Myocyte (in vitro differentiated cells): Measurements from ENCODE around the gene GBE1. TPM values are rescaled to one million over a fixed set of nuclear protein-coding genes. Genes with fewer than 3 reads are reported as not detected.

ENCODE experiments used
- DNase-seq: peaks from one replicate; pipeline ENCODE4 v3.0.0-alpha.2; 2012; ENCODE audit warnings: low read depth
- total RNA-seq: library from RNA; depleted of rRNA; stranded (reverse); fragments of >200 nt; gene quantifications from 2 replicates; pipeline ENCODE4 v1.2.3, GENCODE V29; 2014

The GBE1 gene
- total RNA-seq, 1 donor from 2014 or later = 96.4 TPM

DNA sequence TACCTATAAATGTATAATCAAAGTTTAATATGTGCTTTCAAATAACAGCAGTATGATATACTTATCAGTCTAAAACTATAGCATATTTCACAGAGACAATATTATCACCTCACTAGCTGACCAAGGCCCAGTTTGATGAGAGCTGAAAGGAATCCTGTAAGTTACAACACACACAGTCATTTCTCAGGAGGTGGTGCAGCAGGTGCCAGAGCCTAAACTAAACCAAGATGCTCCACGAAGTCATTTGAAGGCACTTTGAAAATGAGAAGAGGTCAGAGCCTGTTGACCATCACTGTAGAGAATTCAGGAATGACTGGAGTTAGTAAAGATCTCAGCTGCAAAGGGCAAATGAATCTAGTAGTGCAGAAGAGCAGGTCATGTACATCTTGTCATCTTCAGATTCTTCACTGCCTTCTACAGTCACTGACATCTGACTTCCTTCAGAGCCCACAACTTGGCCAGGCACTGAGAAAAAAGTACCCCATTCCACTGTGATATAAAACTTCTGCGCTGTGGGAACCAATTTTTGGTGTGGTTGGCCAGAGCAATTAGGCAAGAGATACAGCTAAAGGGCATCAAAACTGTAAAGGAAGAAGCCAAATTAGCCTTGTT is 7.9 kb downstream of the GBE1 start:
- no peak for DNase-seq

DNA sequence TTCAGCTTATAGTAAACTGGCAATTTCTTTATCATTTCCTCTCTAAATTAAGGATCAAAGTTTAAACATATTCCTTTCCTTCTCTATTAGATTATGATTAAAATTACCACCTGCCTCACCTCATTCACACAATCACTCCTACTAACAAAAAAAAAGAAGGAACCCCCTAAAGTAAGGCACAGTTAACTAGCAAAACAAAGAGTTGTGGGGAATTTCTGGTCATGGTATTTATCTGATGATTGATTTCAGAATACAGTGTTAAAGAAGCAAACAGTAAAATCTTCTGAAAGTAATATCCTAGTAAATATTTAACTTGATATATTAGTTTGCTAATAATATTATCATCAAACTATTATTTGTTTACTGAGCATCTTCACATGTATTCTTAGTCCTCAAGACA is 8.8 kb downstream of the GBE1 start:
- DNase-seq = no peak

DNA sequence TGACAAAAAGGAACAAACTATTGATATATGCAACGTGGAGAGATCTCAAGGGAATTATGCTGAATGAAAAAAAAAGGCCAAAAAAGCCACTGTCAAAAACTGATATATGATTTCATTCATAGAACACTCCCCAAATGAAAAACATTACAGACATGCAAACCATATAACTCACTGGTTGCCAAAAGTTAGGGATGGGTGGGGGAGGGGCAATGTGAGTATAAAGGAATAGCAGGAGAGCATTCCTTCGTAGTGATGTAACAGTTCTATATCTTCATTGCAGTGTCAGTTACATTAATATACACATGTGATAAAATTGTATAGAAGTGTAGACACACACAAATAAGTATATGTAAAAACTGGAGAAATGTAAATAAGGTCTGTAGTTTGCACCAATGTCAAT is 12.2 kb downstream of the GBE1 start:
- no peak for DNase-seq

DNA sequence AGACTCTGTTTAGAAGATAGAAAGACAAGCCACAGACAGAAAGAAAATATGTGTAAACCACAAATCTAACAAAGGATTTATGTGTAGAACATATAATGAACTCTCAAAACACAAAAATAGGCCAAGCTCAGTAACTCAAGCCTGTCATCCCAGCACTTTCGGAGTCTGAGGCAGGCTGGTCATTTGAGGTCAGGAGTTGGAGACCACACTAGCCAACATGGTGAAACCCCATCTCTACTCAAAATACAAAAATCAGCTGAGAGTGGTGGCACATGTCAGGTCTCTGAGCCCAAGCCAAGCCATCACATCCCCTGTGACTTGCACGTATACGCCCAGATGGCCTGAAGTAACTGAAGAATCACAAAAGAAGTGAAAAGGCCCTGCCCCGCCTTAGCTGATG is 14.2 kb downstream of the GBE1 start:
- DNase-seq = peak; percentile 96

DNA sequence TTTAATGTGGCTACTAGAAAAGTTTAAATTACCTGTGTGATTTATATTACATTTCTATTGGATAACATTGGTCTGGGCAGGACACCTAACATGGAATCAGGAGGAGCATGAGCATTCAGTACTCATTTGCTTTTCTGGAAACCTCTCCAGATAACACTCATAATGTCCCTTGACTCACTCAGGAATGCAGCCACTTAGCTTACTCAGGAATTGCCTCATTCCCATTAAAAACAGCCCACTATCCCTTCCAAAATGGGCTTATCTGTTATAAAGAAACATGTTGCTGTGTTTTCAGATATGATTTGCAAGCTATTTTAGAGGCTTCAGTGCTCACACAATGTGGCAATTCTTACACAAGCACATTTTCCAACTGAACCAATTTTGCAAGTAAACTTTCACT is 17.1 kb downstream of the GBE1 start:
- peak; percentile 83 for DNase-seq

DNA sequence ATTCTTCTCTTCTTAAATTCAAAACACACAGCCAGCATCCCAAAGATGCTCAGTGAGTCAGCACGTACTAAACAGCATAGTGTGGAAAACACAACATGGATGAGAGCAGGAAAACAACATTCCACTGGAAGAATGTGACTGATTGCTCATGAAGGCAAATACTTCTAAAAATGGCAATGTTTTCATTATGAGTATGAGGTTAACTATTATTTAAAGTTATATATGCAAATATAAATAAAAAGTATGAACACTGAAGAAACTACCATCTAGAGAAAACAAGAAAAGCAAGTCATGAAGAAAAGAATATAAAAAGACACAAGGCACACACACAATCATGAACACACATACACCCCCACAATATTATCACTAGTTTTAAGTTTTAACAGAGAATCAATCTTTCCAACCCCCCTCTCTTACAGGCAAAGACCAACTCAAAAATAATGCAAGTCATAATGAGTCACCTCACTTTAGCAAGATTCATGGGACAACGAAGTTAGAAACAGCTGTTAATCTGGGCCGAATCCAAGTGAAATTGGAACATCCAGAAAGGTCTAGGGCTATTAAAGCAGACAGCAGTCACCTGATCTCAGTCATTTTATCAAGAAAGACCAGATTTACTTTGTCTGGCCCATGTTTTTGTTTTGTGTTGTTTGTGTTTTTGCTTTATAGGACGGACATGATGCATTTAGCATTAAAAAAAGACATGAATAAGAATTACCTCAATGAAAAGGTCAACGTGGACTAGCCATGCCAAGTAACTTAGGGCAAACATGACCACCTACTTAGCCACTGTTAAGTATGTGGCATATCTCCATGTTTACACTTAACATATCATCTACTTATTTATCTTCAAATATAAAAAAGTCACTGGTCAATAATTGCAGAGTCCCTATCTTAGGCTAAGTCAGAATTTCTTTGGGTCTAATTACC is 18.1 kb downstream of the GBE1 start:
- peak; percentile 98 for DNase-seq

DNA sequence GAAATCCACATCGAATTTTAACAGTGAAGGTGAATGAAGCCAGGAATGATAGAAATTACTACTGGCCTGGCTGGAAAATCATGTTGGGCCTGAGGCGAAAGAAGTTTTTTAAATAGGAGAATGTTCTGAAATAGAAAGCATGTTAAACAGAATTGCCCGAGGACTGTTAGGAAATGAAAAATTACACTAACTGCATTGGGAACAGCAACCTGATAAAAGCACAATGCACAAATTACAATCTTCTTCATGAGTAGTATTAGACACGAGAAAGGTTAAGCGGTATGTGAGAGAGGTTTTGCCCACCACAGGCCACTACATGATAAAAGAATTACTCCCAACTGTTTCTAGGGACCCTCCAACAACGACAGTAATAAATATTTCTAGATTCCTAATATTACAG is 18.9 kb downstream of the GBE1 start:
- peak; percentile 64 for DNase-seq

DNA sequence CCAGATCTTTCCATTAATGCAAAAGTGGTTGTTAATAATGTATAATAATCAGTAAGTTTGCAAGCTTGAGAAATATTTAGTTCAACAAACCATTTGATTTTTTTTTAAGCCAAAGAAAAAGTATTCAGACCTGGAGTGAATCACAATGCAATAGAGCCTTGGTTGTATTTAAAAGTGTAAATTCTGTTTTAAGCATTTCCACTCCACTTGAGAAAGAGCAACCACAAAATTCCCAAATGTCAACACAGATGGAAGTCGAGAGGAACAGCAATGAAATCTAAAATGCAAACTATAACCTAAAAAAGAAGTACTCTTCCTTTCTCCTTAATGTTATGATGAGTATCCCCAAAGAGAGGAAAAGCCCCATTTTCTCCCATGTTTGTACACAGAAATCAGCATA is 20.2 kb downstream of the GBE1 start:
- peak; percentile 34 for DNase-seq

DNA sequence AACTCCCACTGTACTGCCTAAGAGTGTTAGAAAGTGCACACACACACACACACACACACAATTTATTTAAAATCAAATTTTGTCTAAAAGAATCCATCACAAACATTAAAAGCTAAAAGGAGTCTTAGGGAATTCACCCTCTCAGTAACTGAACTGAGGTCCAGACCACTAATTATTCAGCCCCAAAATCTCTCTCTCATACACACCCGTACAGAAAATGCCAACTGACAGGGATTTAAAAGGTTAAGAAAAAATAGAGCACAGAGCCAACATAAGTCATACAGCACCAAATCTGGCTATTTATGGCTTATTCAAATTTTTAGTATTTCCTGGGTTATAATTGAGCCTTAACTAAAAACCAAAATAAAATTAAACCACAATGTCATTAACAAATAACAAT is 20.7 kb downstream of the GBE1 start:
- DNase-seq = peak; percentile 56

DNA sequence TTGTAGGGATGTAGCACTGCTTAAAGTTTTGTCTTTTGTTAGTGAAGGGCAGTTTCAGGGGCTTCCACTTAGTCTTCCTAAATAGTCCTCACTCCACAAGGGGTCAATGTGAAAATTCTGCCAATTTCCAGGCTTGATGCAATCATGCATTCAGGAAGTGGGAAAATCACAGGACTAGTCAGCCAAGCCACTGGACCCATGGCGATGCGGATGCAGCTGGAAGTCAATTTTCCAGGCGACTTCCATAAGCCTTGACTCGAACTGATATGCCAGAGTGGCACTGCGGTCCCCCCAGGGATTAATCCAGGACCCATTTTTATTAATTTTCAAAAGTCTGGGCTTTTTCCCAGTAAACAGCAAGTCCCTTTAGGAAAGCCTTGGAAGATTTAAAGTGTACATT is 26.1 kb downstream of the GBE1 start:
- DNase-seq = no peak

DNA sequence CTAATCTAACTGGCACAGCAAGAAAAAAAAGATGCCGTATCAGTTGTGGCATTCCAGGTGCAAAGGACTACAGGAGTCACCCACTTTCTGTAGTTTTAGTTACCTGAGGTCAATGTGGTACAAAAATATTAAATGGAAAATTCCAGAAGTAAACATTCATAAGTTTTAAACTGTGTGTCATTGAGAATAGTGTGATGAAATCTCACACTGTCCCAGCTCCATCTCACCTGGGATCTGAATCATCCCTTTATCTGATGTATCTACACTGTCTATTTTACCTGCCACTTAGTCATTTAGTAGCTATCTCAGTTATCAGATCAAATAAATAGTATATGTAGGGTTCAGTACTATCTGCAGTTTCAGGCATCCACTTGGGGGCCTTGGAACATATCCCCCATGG is 26.7 kb downstream of the GBE1 start:
- DNase-seq = no peak

DNA sequence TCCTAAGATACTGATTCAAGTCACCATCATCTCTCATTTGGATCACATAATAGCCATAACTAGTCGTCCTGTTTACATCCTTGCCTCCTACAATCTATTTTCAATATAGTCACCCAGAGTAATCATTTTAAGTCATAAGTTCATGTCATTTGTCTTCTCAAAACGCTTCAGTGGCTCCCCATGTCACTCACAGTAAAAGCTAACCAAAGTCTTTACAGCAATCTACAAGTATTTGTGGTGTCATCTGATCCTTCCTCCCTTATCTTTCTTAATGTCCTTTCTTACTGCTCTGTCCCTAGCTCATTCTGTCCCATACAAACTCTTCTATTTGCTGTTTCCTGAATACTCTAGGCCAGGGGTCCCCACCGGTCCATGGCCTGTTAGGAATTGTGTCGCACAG is 28.8 kb downstream of the GBE1 start:
- no peak for DNase-seq

DNA sequence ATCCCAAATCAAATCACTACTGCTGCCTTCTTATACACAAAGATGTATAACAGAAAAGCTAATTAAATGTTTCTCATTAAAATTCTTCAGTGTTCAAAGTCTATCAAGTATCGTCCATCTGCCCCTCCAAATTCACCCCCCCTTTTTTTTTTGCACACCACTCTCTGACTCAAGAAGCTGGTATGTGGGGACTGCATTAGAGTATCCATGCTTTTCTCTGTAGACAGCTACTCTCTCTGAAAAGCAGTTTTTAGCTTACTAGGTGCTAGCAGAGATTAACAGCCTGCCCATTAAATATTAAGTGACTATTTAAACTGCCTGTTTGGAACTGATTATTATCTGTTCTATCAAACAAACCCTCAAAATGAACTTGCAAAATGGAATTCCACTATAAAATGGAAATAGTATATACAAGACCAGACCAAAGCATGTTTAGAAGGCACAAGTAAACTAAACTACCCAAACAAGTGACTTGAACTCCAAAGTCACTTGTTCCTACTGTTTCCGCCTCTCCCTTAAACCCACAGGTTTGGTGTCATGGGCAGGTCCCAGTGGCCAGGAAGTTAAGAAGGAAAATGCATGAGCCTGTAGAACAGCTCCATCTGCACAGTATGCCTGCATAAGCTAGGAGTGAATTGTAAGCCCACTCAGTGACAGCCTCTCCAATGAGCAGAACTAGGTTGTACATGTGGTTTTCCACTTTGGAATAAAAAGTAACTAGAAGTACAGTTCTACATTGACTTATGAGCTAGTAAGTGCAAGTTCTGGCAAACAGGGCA is 32.5 kb downstream of the GBE1 start:
- DNase-seq = peak; percentile 54

DNA sequence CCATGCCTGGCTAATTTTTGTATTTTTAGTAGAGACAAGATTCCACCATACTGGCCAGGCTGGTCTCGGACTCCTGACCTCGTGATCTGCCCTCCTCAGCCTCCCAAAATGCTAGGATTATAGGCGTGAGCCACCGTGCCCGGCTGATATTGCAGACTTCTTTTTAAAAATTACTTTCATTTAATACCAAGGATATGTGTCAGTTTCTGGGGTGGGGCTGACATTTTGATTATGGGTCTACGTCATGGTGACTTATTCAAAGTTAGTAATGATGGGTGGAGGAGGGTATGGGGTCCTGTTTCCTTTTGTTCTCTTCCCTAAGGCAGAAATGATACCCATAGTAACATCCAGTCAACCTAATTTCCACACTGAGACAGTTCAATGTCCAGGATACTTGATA is 34.7 kb downstream of the GBE1 start:
- DNase-seq = no peak

DNA sequence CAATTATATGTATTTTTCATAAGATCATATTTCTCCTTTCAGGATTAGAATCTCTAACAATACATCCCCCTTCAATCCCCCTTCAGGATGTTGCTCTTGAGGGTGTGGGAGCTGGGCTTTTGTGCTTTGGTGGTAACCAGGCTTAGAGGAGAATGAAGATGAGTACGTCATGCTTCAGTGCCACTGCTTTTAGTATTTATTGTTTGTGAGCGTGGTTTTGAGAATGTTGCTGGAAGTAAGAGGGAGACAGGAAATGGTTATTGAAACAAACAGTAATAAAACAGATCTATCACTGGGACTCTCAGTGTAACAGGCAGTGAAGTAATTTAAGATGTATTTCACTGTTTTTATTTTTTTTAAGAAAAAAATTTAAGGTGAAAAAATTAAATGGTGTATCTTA is 35.3 kb downstream of the GBE1 start:
- DNase-seq = peak; percentile 41

DNA sequence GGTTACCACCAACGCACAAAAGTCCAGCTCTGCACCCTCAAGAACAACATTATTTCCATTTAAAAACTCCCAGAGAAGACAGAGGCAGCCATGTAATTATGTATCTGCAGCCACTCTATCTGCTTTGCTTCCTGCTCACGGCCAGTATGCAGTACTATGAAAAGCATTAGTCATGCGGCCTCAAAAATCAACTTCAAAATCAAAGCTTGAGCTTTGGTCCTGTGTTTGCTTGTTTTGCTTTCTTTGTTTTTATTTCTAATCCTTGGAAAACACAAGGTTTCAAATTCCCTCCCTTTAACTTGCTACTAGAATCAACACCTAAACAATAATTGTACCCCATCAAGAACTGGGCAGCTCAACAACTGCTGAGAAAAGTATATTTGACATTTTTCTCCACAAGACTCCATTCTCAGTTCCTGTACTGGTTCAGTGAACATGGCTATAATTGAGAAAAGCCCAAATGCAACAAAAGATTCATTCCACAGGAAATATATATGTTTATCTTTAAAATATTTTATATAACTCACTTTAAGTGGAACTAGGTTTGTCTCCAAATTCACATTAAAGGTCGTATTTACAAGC is 37.6 kb downstream of the GBE1 start:
- peak; percentile 57 for DNase-seq

DNA sequence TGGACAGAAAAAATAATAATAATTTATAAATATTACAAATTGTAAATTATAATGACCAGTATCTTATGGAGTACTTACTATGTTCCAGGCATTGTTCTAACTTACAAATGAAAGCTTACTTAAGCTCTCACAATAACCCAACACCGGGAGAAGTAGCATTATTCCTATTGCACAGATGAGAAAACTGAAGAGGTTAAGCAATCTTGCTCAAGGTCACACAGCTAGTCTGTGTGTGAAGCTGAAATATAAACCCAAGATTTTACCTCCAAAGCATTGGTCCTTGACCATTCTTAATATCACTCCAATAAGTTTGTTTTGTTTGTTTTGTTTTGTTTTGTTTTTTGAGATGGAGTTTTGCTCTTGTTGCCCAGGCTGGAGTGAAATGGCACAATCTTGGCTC is 43.1 kb downstream of the GBE1 start:
- no peak for DNase-seq

DNA sequence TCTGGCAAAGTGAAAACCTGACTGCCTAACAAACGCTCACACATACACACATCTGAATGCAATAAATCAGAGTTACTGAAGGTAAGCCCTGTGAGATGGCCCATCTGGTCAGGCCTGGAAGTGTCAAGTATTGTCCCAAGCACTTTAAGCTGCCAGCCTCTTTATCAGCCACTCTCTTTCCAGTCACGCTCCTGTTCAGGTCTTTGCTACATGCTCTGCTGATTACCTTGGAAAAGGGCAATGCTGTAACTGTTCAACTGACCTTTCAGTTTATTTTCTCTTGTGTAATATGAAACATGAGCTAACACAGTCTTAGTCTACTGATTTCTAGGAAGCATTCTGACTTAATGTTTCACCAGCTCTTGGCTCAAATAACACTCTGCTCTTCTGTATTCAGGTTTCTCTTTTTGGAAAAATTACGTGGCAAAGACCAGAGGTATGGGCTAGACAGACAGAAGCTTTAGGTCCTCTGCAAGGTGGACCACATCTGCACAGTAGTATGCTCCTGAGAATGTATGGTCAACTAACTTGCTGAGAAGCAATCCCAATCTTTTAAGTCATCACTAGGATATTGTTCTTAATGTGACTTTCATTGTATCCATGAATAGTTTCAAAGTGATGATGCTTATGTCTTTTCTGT is 44.5 kb downstream of the GBE1 start:
- peak; percentile 27 for DNase-seq

DNA sequence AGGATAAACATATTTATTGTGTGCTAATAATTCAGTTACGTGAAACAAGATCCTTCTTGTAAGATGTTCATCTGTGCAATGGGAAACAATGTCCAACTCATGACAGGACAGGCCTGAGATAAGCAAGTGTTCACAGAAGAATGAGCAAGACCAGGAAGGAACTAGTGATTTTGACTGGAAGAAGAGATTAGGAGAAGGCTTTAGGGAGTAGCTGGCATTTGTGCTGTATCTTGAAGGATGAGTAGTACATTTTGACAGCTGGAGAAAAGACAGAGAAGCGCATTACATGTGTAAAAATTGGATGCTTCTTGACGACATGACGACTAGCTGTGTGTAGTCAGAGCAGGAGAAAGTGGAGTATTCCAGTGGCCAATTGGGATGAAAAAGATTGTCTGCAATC is 48.4 kb downstream of the GBE1 start:
- no peak for DNase-seq

DNA sequence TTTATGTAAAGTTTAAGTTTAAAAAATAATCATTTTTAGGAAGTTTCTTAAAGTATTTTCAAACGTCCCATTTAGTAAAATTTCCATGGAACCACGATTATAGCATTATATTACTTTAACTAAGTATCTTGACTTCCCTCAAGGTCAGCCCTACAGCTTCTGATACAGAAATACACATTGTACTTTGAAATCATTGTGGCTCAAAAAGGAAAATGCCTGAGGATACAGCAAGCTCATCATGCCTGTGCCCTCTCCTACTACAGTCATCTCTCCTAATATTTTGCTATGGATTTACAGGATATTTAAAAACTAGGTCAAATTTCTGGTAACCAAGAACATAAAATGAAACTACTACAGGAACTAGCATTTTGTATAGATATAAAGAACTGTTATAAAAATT is 51.8 kb downstream of the GBE1 start:
- DNase-seq = no peak

DNA sequence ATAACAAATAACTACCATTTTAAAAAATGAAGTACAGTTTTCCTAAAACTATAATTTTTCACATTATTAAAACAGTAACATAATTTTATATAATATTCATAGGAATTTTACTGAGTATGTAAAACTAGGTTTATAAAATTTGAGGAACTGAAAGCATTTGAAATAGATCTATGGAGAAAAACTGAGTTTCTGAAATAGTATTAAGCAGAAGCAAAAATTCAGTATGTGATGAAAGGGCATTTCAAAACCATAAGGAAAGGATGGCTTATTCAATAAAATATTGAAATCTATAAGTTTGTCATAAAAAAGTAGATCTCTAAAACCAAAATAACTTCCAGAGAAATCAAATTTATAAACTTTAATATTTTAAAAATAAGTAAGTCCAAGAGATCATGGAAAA is 53.4 kb downstream of the GBE1 start:
- no peak for DNase-seq
